ENCODE measurements around the gene FZD1. TPM values are rescaled to one million over a fixed set of nuclear protein-coding genes. Genes with fewer than 3 reads are reported as not detected.

FZD1 gene
- polyA plus RNA-seq (2012; ENCODE audit: missing spikeins) = 0.13 TPM

- no peak for TF ChIP-seq POLR2AphosphoS5 (IDR thresholded peaks at IDR 0.05; ENCODE audit: low read depth, low read length)
- TF ChIP-seq POLR2A (IDR thresholded peaks at IDR 0.05; ENCODE audit: low read depth, low read length) = no peak
- TF ChIP-seq TAF1 (IDR thresholded peaks at IDR 0.05; ENCODE audit: borderline replicate concordance, low read depth, low read length) = no peak
- DNase-seq (ENCODE audit: insufficient read length) (peak; percentile 70), FAIRE-seq (peak; percentile 89)
Measured at GRCh38 chr7:91264046-91264923, at the start of gene FZD1. TSS of gene FZD1 (plus strand) at chr7:91264433. CDS start at chr7:91264881, 448 bp downstream.

GRCh38 chr7:91226411-91226810 lies 37.8 kb upstream of the FZD1 start:
- no peak for DNase-seq (ENCODE audit: insufficient read length)
- no peak for TF ChIP-seq POLR2AphosphoS5 (IDR thresholded peaks at IDR 0.05; ENCODE audit: low read depth, low read length)
- TF ChIP-seq TAF1 (IDR thresholded peaks at IDR 0.05; ENCODE audit: borderline replicate concordance, low read depth, low read length) = no peak
- TF ChIP-seq POLR2A (IDR thresholded peaks at IDR 0.05; ENCODE audit: low read depth, low read length) = no peak
- no peak for FAIRE-seq

- DNase-seq (ENCODE audit: insufficient read length) (no peak), FAIRE-seq (no peak)
- TF ChIP-seq POLR2AphosphoS5 (IDR thresholded peaks at IDR 0.05; ENCODE audit: low read depth, low read length) (no peak), TAF1 (IDR thresholded peaks at IDR 0.05; ENCODE audit: borderline replicate concordance, low read depth, low read length) (no peak), POLR2A (IDR thresholded peaks at IDR 0.05; ENCODE audit: low read depth, low read length) (no peak)
Measured at GRCh38 chr7:91228327-91228726, 35.9 kb upstream of the FZD1 start.

- no peak for TF ChIP-seq POLR2AphosphoS5 (IDR thresholded peaks at IDR 0.05; ENCODE audit: low read depth, low read length)
- no peak for TF ChIP-seq POLR2A (IDR thresholded peaks at IDR 0.05; ENCODE audit: low read depth, low read length)
- DNase-seq (ENCODE audit: insufficient read length) (no peak), FAIRE-seq (no peak)
Measured at GRCh38 chr7:91228927-91229558, 35.2 kb upstream of the FZD1 start.

GRCh38 chr7:91230100-91230499 lies 34.1 kb upstream of the FZD1 start:
- DNase-seq (ENCODE audit: insufficient read length) = no peak
- no peak for TF ChIP-seq POLR2A (IDR thresholded peaks at IDR 0.05; ENCODE audit: low read depth, low read length)
- TF ChIP-seq POLR2AphosphoS5 (IDR thresholded peaks at IDR 0.05; ENCODE audit: low read depth, low read length) = no peak
- no peak for TF ChIP-seq TAF1 (IDR thresholded peaks at IDR 0.05; ENCODE audit: borderline replicate concordance, low read depth, low read length)
- FAIRE-seq = no peak

- TF ChIP-seq TAF1 (IDR thresholded peaks at IDR 0.05; ENCODE audit: borderline replicate concordance, low read depth, low read length) (no peak), POLR2A (IDR thresholded peaks at IDR 0.05; ENCODE audit: low read depth, low read length) (no peak), POLR2AphosphoS5 (IDR thresholded peaks at IDR 0.05; ENCODE audit: low read depth, low read length) (no peak)
Measured at GRCh38 chr7:91230503-91230902, 33.7 kb upstream of the FZD1 start.

GRCh38 chr7:91233212-91233611 lies 31.0 kb upstream of the FZD1 start:
- FAIRE-seq (no peak), DNase-seq (ENCODE audit: insufficient read length) (no peak)
- TF ChIP-seq POLR2AphosphoS5 (IDR thresholded peaks at IDR 0.05; ENCODE audit: low read depth, low read length) (no peak), TAF1 (IDR thresholded peaks at IDR 0.05; ENCODE audit: borderline replicate concordance, low read depth, low read length) (no peak), POLR2A (IDR thresholded peaks at IDR 0.05; ENCODE audit: low read depth, low read length) (no peak)

More at GRCh38 chr7:91230503-91230902, 33.7 kb upstream of the FZD1 start:
- no peak for DNase-seq (ENCODE audit: insufficient read length)
- no peak for FAIRE-seq

GRCh38 chr7:91235211-91235832 lies 28.9 kb upstream of the FZD1 start:
- TF ChIP-seq POLR2AphosphoS5 (IDR thresholded peaks at IDR 0.05; ENCODE audit: low read depth, low read length) = no peak
- no peak for TF ChIP-seq TAF1 (IDR thresholded peaks at IDR 0.05; ENCODE audit: borderline replicate concordance, low read depth, low read length)
- no peak for TF ChIP-seq POLR2A (IDR thresholded peaks at IDR 0.05; ENCODE audit: low read depth, low read length)
- DNase-seq (ENCODE audit: insufficient read length) = no peak
- FAIRE-seq = no peak

GRCh38 chr7:91239171-91239604 lies 25.0 kb upstream of the FZD1 start:
- DNase-seq (ENCODE audit: insufficient read length) (no peak), FAIRE-seq (no peak)

GRCh38 chr7:91239772-91240171 lies 24.5 kb upstream of the FZD1 start:
- TF ChIP-seq TAF1 (IDR thresholded peaks at IDR 0.05; ENCODE audit: borderline replicate concordance, low read depth, low read length) (no peak), POLR2A (IDR thresholded peaks at IDR 0.05; ENCODE audit: low read depth, low read length) (no peak), POLR2AphosphoS5 (IDR thresholded peaks at IDR 0.05; ENCODE audit: low read depth, low read length) (no peak)
- FAIRE-seq (no peak), DNase-seq (ENCODE audit: insufficient read length) (no peak)

More at GRCh38 chr7:91239171-91239604, 25.0 kb upstream of the FZD1 start:
- no peak for TF ChIP-seq TAF1 (IDR thresholded peaks at IDR 0.05; ENCODE audit: borderline replicate concordance, low read depth, low read length)
- TF ChIP-seq POLR2AphosphoS5 (IDR thresholded peaks at IDR 0.05; ENCODE audit: low read depth, low read length) = no peak
- TF ChIP-seq POLR2A (IDR thresholded peaks at IDR 0.05; ENCODE audit: low read depth, low read length) = no peak

GRCh38 chr7:91240376-91240941 lies 23.8 kb upstream of the FZD1 start:
- TF ChIP-seq TAF1 (IDR thresholded peaks at IDR 0.05; ENCODE audit: borderline replicate concordance, low read depth, low read length) (no peak), POLR2A (IDR thresholded peaks at IDR 0.05; ENCODE audit: low read depth, low read length) (no peak), POLR2AphosphoS5 (IDR thresholded peaks at IDR 0.05; ENCODE audit: low read depth, low read length) (no peak)
- no peak for FAIRE-seq
- DNase-seq (ENCODE audit: insufficient read length) = no peak

All from GM12892 (cell line).